GM12878 (cell line): ENCODE data around the gene NISCH. TPM values are rescaled to one million over a fixed set of nuclear protein-coding genes. Genes with fewer than 3 reads are reported as not detected.
A peak's percentile ranks its signal among the peaks of the same experiment; 100 is the strongest.

ENCODE experiments used
- ATAC-seq: fragments of 200-7000 bp; cut with Tn5 transposase; 3 replicates; pipeline ENCODE4 v1.9.1; 2020; ENCODE audit warnings: mild to moderate bottlenecking, moderate library complexity
- BruUV-seq: library from RNA; stranded (reverse); fragments of 400-500 nt; replicated peaks from 2 replicates; lab custom pipeline; 2021; lab: Mats Ljungman, UMichigan
- CTCF ChIA-PET: fragments of 300-600 bp; sonication (Branson Sonifier 250); formaldehyde crosslinking; extraction: SDS; loops from one replicate; lab custom pipeline; 2021; ENCODE audit warnings: inconsistent platforms; lab: Yijun Ruan, JAX
- POLR2A ChIA-PET: fragments of 350-600 bp; formaldehyde crosslinking; extraction: SDS; loops from one replicate; lab custom pipeline; 2021; ENCODE audit warnings: inconsistent platforms; lab: Charles Lee
- RAD21 ChIA-PET: fragments of 300-600 bp; sonication (Branson Sonifier 250); formaldehyde crosslinking; loops from one replicate; lab custom pipeline; 2023; ENCODE audit warnings: antibody characterized with exemption; ENCODE audit not compliant: unreplicated experiment; lab: Charles Lee
- SMC1A ChIA-PET: fragments of 300-600 bp; sonication (Branson Sonifier 250); formaldehyde crosslinking; loops from one replicate; lab custom pipeline; 2023; ENCODE audit not compliant: unreplicated experiment, uncharacterized antibody; lab: Charles Lee
- DNase-seq: peaks from one replicate; pipeline ENCODE4 v3.0.0-alpha.2; 2011; ENCODE audit warnings: low read depth, low spot score
- FAIRE-seq: peaks from 3 replicates; lab custom pipeline; 2011; peaks lifted over from hg19 to GRCh38; lab: Jason Lieb, UNC
- H2AFZ ChIP-seq: 2 replicates; pipeline ENCODE4 v1.6.0; 2011; ENCODE audit warnings: low read depth, low read length, control low read depth; ENCODE audit not compliant: control insufficient read depth
- H3K27ac ChIP-seq: 2 replicates; pipeline ENCODE4 v1.5.1; 2011; ENCODE audit warnings: control low read depth; ENCODE audit not compliant: control insufficient read depth, insufficient read depth
- H3K27me3 ChIP-seq, 2 experiments: replicated peaks in 1 of 2; 2 replicates each; pipeline versions ENCODE4 v1.6.0 to v1.6.1; 2011; ENCODE audit warnings: low read length in 1 of 2; ENCODE audit not compliant: control insufficient read depth in 2 of 2, insufficient read depth in 2 of 2
- H3K36me3 ChIP-seq, 2 experiments: 2 replicates each; pipeline ENCODE4 v1.5.1; 2011; ENCODE audit warnings: low read length in 1 of 2; ENCODE audit not compliant: control insufficient read depth in 2 of 2, insufficient read depth in 2 of 2
- H3K4me1 ChIP-seq: 2 replicates; pipeline ENCODE4 v1.6.1; 2011; ENCODE audit warnings: mild to moderate bottlenecking, low read length, moderate library complexity, mixed read lengths; ENCODE audit not compliant: control insufficient read depth, insufficient read depth
- H3K4me2 ChIP-seq: 2 replicates; pipeline ENCODE4 v1.6.0; 2011; ENCODE audit warnings: control low read depth; ENCODE audit not compliant: control insufficient read depth, insufficient read depth
- H3K4me3 ChIP-seq: fragments of 200-600 bp; sonication (generic); 2 replicates; pipeline ENCODE4 v1.5.1; 2016
- H3K79me2 ChIP-seq: 2 replicates; pipeline ENCODE4 v1.6.0; 2011; ENCODE audit warnings: low read length; ENCODE audit not compliant: control insufficient read depth, insufficient read depth
- H3K9ac ChIP-seq: 2 replicates; pipeline ENCODE4 v1.8.0; 2011; ENCODE audit warnings: low read length, control low read depth, mixed read lengths; ENCODE audit not compliant: control insufficient read depth, insufficient read depth
- H3K9me3 ChIP-seq: replicated peaks from 3 replicates; pipeline ENCODE4 v1.5.1; 2011; ENCODE audit warnings: mild to moderate bottlenecking, low read length; ENCODE audit not compliant: control insufficient read depth, insufficient read depth
- H4K20me1 ChIP-seq: 2 replicates; pipeline ENCODE4 v1.6.0; 2011; ENCODE audit not compliant: control insufficient read depth, insufficient read depth
- ETV6 ChIP-seq, 2 experiments: fragments of 450-650 bp in 1 of 2; IDR thresholded peaks in 1 of 2; conservative IDR thresholded peaks in 1 of 2; 2 replicates each; pipeline ENCODE4 v1.6.1; 2014; ENCODE audit warnings: antibody characterized with exemption in 1 of 2, borderline replicate concordance in 1 of 2, low read depth in 1 of 2, mild to moderate bottlenecking in 1 of 2, moderate library complexity in 1 of 2
- NBN ChIP-seq: fragments of 450-650 bp; IDR thresholded peaks from 2 replicates; pipeline ENCODE4 v1.6.1; 2016
- RUNX3 ChIP-seq: IDR thresholded peaks from 2 replicates; pipeline ENCODE4 v1.6.1; 2012; ENCODE audit warnings: low read length, inconsistent platforms
- WGBS: methylation state at CpG from one replicate; pipeline ENCODE4 v1.1.6; 2016; ENCODE audit warnings: low lambda C conversion rate; ENCODE audit not compliant: insufficient replicate concordance, insufficient coverage; ENCODE audit errors: missing lambda C conversion rate; 5-methylcytosine and 5-hydroxymethylcytosine counted together
- in situ Hi-C: fragments of 300-500 bp; cut with MboI; formaldehyde crosslinking; loops from 9 replicates; pipeline ENCODE4 v1.14.3; 2018; ENCODE audit warnings: mixed read lengths
- intact Hi-C: fragments of 100-400 bp; cut with micrococcal nuclease; formaldehyde crosslinking; loops from one replicate; pipeline ENCODE4 v1.14.2; 2022; ENCODE audit not compliant: unreplicated experiment
- polyA plus RNA-seq, 11 experiments: library from polyadenylated mRNA; depleted of rRNA in 4 of 11; unstranded in 6 of 11; stranded (reverse) in 5 of 11; fragments of >200 nt; fragmentation: Nextera tagmentation in 4 of 11; fragmentation: Illumina TruSeq in 1 of 11; extraction: Ambion mirVana in 4 of 11; extraction: Trizol in 1 of 11; gene quantifications; 1 replicate in 1 of 11; 2 replicates in 10 of 11; pipeline versions ENCODE4 v1.2.1 to v1.2.3, GENCODE V29; 2011 to 2016; ENCODE audit warnings: inconsistent platforms in 2 of 11, missing spikeins in 2 of 11, low read depth in 1 of 11
- total RNA-seq, 4 experiments: library from RNA; depleted of rRNA in 3 of 4; stranded (reverse); fragments of >200 nt in 3 of 4; fragmentation: Illumina TruSeq in 1 of 4; extraction: Trizol in 1 of 4; gene quantifications; 2 replicates each; pipeline versions ENCODE4 v1.2.1 to v1.2.3, GENCODE V29; 2013 to 2021

The NISCH gene
- total and polyA plus RNA-seq, 10 of the 15 experiments (the other 5 are each of a cell fraction or from before 2014, with no cell fraction given), result 0.76 to 52.5 (median 24.6) TPM

- no peak for TF ChIP-seq ETV6 (conservative IDR thresholded peaks at IDR 0.05 in 1 of 2, IDR thresholded peaks at IDR 0.05 in 1 of 2; ENCODE audit: borderline replicate concordance in 1 of 2, low read depth in 1 of 2)
Measured at GRCh38 chr3:52495777-52496602, 40.6 kb downstream of the NISCH start (continued).

- H3K9ac ChIP-seq, result no peak overlapping the region
- H3K4me1 ChIP-seq, result no peaks in the 10 kb centered on the region
- ATAC-seq (no peak; the same call in 2 of the 3 replicates), FAIRE-seq (no peak), DNase-seq (no peak)
- H3K27ac ChIP-seq, result no peak overlapping the region
- POLR2A ChIA-PET, result interaction anchor here (0.5 kb wide), 1 partner anchor 216 kb away, joined by 3 read pairs; no protein-coding TSS in a partner anchor
- no peak overlapping the region; the same call in 1 of the 2 replicates for H2AFZ ChIP-seq
- RAD21 ChIA-PET, result no interaction called here
- no TSS peak for BruUV-seq
- H4K20me1 ChIP-seq, result no peaks in the 10 kb centered on the region
- TF ChIP-seq NBN, result no peak
- peak; percentile 22; the same call in 1 of the 2 replicates for TF ChIP-seq RUNX3
- SMC1A ChIA-PET, result no interaction called here
- intact Hi-C loops, result no loop called here
- H3K9me3 ChIP-seq, result no peaks in the 10 kb centered on the region
- WGBS, result 34% methylated on average over 23 of the region's 24 CpGs
- no peaks in the 10 kb centered on the region for H3K36me3 ChIP-seq
- CTCF ChIA-PET, result interaction anchor here (1.4 kb wide), 1 partner anchor 52 kb away, joined by 4 read pairs; no protein-coding TSS in a partner anchor
- H3K27me3 ChIP-seq, result no peaks in the 10 kb centered on the region
- H3K79me2 ChIP-seq, result no peaks in the 10 kb centered on the region
- no peak overlapping the region for H3K4me3 ChIP-seq
- in situ Hi-C loops, result no loop called here
- no peak overlapping the region for H3K4me2 ChIP-seq
Measured at GRCh38 chr3:52498137-52499054, 43.0 kb downstream of the NISCH start.
